ENCODE measurements around the gene XXYLT1.
"Not testable (repeated sequence)": the region's sequence is repeated elsewhere in the genome, so short reads cannot be mapped to it uniquely, and the experiment has no call there.

The XXYLT1 gene

DNA sequence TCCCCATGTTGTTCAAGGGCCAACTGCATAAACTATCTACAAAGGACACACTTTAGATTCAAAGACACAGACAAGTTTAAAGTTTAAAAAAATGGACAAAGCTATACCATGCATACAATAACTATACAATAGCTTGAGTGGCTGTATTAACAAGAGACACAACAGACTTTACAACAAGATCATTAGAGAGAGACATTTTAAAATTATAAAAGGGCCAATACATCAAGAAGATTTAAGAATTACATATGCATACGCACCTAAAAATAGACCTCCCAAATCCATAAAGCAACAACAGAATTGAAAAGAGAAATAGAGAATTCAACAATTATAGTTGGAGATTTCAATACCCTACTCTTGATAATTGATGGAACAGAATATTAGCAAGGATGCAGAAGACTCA is 79.4 kb downstream of the XXYLT1 start:
- in situ Hi-C loops (cut with MboI; ENCODE audit: low sequenced_read_pairs), result no loop called here

DNA sequence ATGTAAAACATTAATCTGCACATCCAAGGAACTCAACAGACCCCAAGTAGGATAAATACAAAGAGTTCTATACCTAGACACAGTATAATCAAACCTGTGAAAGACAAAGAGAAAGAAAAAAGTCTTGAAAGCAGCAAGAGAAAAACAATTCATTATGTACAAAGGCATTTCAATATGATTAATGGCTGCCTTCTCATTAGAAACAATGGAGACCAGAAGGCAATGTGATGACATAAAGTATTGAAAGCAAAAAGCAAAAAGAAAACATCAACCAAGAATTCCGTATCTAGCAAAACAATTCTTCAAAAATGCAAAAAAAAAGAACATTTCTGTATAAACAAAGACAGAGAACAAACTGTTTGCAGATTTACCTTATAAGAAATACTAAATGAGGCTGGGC is 81.1 kb downstream of the XXYLT1 start:
- in situ Hi-C loops (cut with MboI; ENCODE audit: low sequenced_read_pairs), result no loop called here

DNA sequence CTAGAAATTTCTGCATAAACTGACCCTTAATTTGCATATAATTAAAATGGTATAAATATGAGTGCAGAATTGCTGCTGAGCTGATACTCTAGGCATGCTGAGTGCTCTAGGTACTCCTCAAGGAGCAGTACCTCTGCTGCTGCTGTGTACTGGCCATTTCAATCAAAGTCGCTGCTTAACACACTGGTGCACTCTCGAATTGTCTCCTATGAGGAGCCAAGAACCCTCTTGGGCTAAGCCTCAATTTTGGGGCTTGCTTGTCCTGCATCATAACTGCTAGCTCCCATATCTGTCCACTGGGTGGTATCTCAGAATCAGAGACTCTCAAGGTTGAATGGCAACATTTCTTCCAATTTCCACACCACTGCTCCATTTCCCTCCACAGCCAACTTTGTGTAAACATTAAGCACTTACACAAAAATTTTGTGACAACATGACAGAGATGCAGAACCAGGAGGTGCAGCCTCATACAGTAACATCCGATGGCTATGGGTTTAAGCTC is 82.5 kb downstream of the XXYLT1 start:
- in situ Hi-C loops (cut with MboI; ENCODE audit: low sequenced_read_pairs), result no loop called here

DNA sequence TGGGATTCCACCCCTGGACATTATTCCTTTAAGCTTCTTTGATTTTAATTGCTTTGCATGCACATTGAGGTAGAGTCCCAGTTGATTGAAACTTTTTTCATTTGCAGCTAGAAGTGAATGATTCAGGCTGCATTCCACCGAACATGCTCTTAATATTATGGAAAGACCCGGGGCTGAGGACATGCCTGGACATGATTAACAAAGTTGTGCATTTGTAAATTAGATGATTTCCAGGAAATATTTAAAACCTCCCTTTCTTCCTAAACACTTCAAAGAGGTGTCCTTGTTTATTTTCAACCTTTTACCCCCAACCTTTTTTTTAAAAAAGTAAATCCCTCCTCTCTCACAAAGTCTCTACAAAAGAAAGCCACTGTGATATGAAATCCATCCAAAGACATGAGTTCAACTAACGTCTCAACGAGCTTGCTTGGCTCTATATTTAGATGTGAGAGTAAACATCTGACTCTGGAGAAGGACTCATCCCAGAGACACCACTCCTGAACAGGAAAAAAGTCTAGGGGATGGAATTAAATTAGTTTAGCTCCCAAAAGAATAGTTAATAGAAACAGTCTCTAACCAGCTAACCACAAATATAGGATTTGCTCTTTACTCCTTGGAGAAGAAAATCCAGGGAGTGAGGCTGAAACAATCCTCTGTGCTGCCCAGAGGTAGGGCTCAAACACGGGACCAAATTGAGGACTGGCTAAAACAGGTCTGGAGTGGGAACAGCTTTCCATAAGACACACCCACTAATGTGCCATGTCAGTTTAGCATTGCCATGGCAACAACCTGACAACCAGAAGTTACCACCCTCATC is 83.1 kb downstream of the XXYLT1 start:
- in situ Hi-C loops (cut with MboI; ENCODE audit: low sequenced_read_pairs), result no loop called here

DNA sequence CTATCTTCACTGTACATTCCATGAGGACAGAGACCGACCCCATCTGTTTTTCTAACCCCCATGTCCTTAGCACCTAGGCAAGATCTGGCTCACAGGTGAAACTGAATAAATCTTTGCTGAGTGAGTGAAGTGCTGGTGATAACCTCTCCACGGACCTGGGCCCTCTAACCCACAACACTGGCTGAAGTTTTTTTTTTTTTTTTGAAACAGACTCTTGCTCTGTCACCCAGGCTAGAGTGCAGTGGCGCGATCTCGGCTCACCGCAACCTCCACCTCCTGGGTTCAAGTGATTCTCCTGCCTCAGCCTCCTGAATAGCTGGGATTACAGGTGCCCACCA is 84.3 kb downstream of the XXYLT1 start:
- in situ Hi-C loops (cut with MboI; ENCODE audit: low sequenced_read_pairs), result not testable (repeated sequence)

DNA sequence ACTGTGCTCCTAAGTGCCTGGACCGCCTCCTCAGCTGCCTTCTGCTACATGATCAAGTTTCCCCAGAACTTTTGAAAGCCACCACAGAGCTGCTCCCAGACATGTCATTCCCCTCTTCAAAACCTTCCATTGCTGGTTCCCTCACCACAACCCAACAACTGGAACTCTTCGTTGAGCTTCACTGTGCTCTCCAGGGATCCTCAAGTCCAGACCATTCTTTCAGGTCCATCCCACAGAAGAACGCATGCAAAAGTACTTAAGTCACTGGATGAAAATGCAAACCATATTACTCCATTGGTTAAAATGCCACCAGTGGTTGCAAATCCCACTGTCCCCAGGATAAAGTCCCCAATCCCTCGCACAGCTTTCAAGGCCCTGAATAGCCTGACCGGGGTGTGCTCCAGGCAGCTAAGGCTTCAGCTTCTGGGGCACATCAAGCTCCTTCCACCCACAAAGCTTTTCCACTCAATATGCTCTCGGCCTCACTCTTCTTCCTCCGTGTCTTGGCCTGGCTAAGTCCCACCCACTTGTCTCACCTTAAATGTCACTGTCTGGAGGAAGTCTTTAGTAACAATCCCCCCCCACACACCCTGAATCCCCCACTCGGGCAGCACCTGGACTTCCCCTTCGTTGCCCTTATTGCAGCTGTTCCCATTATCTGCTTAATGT is 84.8 kb downstream of the XXYLT1 start:
- in situ Hi-C loops (cut with MboI; ENCODE audit: low sequenced_read_pairs), result no loop called here

DNA sequence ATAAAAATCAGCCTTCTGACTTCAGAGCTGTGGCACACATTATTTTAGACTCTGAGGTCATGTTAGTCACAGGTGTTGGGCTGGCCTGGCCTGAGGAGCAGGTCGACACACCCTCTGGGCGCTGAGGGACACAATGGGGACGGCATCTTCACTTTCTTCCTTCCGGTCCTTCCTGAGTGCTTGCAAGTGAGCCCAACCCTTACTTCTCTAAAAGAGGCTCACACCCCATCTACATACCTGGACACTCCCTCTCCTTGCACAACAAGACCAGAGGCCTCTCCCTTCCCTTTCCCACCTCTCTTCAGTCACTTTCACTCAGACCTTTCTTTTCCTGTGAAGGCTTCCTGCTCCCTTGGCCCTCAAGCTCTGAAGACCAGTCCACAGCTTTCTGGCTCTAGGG is 85.4 kb downstream of the XXYLT1 start:
- in situ Hi-C loops (cut with MboI; ENCODE audit: low sequenced_read_pairs), result no loop called here

DNA sequence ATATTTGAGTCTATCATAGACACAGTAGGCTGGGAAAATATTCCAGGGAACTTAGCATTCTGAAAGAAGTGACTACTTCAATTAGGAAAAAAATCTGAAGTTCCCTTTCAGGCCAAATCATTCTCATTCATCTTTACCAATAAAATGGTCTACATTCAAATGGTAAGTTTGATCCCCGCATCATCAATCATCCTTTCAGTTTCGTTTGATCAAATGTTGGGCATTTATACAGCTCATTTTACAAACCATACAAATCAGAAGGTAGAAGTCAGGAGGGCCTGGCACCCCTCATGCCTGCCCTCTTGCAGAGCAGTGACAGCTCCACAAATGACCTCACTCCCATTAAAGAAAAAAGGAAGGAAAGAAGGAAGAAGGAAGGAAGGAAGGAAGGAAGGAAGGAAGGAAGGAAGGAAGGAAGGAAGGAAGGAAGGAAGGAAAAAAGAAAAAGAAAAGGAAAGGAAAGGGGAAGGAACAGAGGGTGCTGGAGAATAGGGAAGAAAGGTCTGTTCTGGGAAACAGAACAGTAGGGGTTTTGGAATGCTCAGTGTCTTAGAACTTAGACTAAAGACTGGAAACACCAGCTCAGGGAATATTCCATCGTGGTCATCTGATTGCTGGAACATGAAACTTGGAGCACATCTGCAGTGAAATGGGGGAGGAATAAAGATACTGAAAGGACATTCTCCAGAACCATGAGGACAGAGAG is 86.1 kb downstream of the XXYLT1 start:
- in situ Hi-C loops (cut with MboI; ENCODE audit: low sequenced_read_pairs), result no loop called here

DNA sequence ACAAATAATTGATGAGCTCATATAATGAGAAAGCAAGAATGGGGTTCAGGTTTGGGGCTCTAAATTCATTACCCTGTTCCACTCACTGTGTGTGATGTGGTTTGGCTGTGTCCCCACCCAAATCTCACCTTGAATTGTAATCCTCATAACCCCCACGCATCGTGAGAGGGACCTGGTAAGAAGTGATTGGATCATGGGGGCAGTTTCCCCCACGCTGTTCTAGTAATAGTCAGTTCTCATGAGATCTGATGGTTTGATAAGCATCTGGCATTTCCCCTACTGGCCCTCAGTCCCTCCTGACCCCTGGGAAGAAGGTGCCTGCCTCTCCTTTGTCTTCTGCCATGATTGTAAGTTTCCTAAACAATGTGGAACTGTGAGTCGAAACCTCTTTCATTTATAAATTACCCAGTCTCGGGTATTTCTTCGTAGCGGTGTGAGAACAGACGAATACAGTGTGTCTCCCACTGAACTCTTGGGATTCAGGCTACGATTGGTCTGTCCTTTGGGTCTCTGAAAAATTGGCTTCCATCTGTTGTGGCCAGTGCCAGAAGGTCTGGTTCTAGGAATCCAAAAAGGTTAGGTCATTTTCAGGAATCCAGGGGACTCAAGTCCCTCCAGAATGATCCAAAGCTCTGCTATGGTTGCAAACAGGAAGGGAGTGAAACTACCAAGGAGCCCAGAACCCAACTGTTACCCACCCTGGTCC is 87.7 kb downstream of the XXYLT1 start:
- in situ Hi-C loops (cut with MboI; ENCODE audit: low sequenced_read_pairs), result no loop called here

DNA sequence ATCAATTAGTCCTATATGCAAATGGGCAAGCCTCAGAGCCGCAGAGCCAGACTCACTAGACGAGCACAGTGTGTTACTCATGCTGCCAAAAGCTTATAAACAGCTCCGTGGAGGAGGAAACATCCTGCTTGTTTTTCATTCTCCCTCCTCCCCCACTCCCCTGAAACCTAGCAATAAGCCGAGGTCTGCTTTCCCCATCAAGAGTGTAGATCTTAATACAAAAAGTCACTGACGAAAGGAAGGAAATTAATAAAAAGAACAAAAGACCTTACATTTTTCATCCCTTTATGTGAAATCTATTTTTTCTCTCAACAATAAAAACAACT is 88.5 kb downstream of the XXYLT1 start:
- in situ Hi-C loops (cut with MboI; ENCODE audit: low sequenced_read_pairs), result no loop called here

DNA sequence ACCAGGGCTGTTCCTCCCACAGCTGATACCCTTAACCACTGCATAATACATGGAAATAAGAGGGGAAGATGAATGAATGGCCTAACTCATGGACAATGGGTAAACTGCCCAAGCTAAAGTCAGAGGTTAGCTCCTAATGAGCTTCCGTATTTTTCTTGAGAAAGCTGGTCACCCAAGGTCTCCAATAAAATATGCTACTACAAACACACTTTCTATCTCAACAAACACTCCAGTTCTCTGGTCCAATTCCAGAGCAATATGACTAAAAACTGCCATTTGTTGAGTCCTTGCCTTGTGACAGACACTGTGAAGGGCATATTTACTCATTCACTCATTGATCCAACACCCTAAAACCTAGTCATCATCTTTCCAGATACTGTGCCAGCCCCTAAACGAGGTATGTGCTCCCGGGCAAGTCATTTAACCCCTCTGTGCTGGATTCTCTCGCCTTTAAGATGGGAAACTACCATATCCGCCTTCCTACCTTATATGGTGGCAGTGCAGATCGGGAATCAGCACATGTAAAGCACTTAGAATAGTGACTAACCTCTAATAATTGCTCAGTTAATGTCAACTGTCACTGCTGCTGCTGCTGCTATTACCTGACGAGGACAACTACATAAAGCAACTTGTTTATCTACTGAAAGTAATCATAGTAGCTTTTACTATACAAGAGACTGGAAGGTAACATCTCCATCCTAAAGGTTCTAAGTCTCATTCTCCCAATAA is 89.1 kb downstream of the XXYLT1 start:
- in situ Hi-C loops (cut with MboI; ENCODE audit: low sequenced_read_pairs), result no loop called here

DNA sequence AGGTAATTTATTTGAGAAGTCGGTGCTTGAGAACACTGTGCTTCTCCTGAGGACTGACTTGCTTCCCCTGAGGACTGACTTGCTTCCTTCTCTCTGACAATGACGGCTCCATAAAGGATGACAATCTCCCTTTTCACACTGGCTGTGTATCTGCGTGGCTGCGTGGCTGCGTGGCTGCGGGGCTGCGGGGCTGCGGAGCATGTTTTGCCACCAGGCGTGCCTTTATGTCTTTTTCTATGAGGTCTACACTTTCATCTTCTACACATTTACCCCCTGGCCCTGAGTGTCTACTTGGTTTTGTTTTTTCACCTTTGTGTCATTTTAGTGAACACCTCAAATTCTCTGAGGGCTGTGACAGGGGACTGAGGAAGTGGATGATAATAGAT is 89.9 kb downstream of the XXYLT1 start:
- in situ Hi-C loops (cut with MboI; ENCODE audit: low sequenced_read_pairs), result no loop called here

DNA sequence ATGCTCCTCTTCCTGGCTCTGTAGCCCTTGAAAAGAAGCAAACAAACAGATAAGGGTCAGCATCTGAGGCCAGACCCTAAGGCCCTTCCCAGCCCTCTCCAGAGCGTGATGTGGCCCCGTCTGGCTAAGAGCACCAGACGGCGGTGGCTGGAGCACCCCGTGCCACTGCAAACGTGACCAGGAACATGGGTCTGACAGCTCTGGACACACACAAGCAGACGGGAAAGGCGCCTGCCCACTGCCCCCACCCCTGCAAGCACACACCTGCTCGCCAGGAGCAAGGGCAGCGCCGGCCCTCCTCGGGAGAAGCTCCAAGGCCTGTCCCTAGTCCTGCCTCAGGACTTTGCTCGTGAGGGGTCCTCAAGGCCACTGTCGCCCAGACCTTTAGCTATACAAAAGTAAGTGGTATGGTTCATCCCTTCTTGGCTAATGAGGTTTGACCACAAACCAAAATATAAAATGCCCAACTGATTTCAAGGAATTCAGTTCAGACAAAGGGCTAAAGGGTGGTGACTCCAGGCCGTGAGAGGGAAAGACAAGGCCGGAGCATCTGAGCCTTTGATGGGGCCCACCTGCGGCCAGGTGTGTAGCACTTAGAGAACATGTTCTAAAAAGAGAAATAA is 90.4 kb downstream of the XXYLT1 start:
- in situ Hi-C loops (cut with MboI; ENCODE audit: low sequenced_read_pairs), result no loop called here

DNA sequence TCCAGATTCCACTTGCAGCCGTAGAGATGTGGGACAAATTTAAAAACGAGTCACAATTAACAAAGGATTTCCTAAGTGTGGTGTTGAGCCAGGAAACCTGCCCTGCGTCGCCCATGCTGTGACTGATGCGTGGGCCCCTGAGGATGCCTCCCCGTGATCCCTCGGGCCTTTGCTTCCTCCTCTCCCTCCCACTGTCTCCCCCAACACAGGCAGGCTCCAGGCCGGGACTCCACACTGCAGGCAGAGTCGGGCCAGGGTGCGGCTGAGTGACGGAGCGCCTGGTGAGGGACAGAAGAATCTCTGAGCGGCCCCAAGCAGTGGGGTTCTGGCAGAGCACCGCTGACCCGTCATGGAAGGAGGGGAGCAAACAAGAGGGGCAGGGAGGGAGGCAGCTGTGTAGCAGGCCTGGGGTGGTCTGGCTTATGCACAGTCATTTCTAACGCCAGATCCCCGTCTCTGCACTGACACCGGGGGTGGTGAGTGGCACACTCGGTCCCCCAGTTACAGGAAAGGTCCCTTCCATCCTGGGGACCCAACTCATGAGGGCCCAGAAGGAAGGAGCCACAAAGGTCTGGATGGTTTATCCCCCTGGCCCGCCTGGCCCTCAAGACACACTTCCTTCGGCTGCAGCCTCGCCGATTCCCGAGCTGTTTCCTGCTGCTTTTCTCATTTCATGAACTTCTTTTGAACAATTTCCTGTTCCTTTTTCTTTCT is 91.0 kb downstream of the XXYLT1 start:
- in situ Hi-C loops (cut with MboI; ENCODE audit: low sequenced_read_pairs), result no loop called here

DNA sequence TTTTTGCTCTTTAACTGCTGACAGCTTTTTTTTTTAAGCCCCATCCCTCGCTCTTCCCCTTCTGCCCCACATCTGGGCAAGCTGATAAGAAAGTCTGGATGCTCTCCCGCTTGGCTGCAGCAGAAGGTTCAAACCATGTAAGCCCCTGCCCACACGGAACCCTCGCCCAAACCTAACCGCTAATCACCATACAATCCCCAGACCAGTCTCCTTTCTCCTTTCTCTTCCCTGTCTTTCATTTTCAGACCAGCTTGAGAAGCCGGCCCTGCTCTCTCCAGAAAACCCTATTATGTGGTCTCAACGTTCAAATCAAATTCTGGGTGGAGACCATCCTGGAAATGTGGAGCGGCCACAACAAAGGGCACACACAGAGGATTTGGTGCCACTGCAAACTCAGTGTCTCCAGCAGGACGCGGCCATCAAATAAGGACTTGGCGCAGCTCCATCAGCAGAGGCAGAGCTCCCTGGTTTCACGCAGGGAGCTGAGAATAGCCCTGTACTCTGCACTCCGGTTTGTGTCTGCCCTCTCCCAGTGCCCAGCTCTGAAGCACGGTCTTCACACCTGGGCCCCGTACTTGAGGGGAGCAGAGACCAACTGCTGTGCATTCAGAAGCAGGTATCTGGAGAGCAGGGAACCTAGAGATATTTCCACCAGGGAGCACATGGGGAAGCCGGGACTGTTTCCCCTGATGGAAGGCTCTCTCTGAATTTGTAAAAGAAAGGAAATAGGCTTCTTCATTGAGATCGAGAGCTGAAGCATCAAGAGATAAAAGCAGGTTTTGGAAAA is 92.6 kb downstream of the XXYLT1 start:
- in situ Hi-C loops (cut with MboI; ENCODE audit: low sequenced_read_pairs), result no loop called here

DNA sequence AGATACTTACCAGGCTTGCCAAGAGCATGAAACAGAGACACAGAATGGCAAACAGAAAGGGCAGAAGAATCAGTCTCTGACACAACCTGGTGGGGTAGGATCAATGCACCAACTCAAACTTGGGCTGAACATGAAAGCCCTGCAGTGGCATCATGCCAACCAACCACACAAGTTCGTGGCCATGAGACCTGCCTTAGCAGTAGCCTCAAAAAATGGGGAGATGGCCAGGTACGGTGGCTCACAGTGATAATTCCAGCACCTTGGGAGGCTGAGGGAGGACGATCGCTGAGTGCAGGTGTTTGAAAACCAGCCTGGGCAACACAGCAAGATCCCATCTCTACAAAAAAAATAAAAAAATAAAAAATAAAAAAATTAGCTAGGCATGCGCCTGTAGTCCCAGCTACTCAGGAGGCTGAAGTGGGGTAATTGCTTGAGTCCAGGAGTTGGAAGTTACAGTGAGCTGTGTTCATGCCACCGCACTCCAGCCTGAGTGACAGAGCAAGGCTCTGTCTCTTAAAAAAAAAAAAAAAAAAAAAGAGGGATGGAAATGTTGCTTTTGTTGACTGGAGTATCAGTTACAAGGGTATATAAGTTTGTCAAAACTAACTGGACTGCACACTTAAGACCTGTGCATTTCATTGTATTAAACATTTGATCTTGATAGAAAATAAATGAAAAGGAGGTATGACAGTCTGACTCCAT is 93.4 kb downstream of the XXYLT1 start:
- in situ Hi-C loops (cut with MboI; ENCODE audit: low sequenced_read_pairs), result no loop called here

DNA sequence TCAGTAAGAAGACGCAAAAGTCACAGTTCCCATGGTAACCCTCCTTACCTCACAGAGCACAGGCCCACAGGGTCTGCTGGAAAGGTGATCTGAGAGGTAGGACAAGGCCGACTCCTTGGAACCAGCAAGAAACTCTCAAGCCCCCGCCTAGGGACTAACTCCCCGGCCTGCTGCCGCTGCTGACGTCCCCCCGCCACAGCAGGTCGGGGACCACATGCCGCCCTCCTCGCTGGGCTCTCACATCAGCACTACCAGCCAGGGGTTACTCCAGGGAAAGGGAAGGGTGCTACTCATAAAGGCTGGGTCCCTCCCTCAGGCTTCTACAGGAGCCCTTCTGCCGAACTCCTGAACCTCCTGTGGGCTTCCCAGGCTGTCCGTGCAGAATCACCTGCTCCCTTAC is 94.2 kb downstream of the XXYLT1 start:
- in situ Hi-C loops (cut with MboI; ENCODE audit: low sequenced_read_pairs), result no loop called here

Measured in HL-60/S4 treated with phorbol 12-myristate 13-acetate at 8.2 ng/mL for 4 days and 3 days (cell line).